MM.1S (cell line): ENCODE data around the gene MCOLN2.

ENCODE experiments used
- DNase-seq: peaks from one replicate; pipeline ENCODE4 v3.0.0-alpha.2; 2015
- H2AFZ ChIP-seq: fragments of 300-600 bp; sonication (generic); 2 replicates; pipeline ENCODE4 v1.6.0; 2016; ENCODE audit warnings: antibody characterized with exemption, low read length
- H3F3A ChIP-seq: fragments of 300-600 bp; sonication (generic); 2 replicates; pipeline ENCODE4 v1.6.1; 2016; ENCODE audit warnings: mild to moderate bottlenecking, antibody characterized with exemption, low read length, moderate library complexity, mixed read lengths; ENCODE audit not compliant: insufficient read depth
- H3K27ac ChIP-seq: fragments of 300-600 bp; sonication (generic); 2 replicates; pipeline ENCODE4 v1.5.1; 2016; ENCODE audit warnings: mild to moderate bottlenecking, low read length
- H3K27me3 ChIP-seq: fragments of 300-600 bp; sonication (generic); replicated peaks from 2 replicates; pipeline ENCODE4 v1.6.0; 2016; ENCODE audit warnings: low read length; ENCODE audit not compliant: insufficient read depth
- H3K36me3 ChIP-seq: fragments of 300-600 bp; sonication (generic); replicated peaks from 2 replicates; pipeline ENCODE4 v1.6.1; 2016; ENCODE audit warnings: mild to moderate bottlenecking, low read length, mixed read lengths; ENCODE audit not compliant: insufficient read depth
- H3K4me1 ChIP-seq: fragments of 300-600 bp; sonication (generic); 2 replicates; pipeline ENCODE4 v1.6.1; 2016; ENCODE audit warnings: low read length, mixed read lengths
- H3K4me2 ChIP-seq: fragments of 300-600 bp; sonication (generic); 2 replicates; pipeline ENCODE4 v1.6.0; 2016; ENCODE audit warnings: low read depth, low read length
- H3K4me3 ChIP-seq: fragments of 300-600 bp; sonication (generic); 2 replicates; pipeline ENCODE4 v1.5.1; 2016; ENCODE audit warnings: low read length, mixed read lengths
- H3K79me2 ChIP-seq: fragments of 300-600 bp; sonication (generic); 2 replicates; pipeline ENCODE4 v1.6.1; 2016; ENCODE audit warnings: mixed run types, low read length, mixed read lengths
- H3K9ac ChIP-seq: fragments of 300-600 bp; sonication (generic); 2 replicates; pipeline ENCODE4 v1.6.1; 2016; ENCODE audit warnings: low read length, mixed read lengths
- H3K9me2 ChIP-seq: fragments of 300-600 bp; sonication (generic); replicated peaks from 2 replicates; pipeline ENCODE4 v1.6.1; 2016; ENCODE audit warnings: mild to moderate bottlenecking, low read length, mixed read lengths; ENCODE audit not compliant: insufficient read depth
- H3K9me3 ChIP-seq: fragments of 300-600 bp; sonication (generic); replicated peaks from 2 replicates; pipeline ENCODE4 v1.6.1; 2016; ENCODE audit warnings: mild to moderate bottlenecking, low read length, mixed read lengths; ENCODE audit not compliant: insufficient read depth
- H4K20me1 ChIP-seq: fragments of 300-600 bp; sonication (generic); 2 replicates; pipeline ENCODE4 v1.6.1; 2016; ENCODE audit warnings: mild to moderate bottlenecking, low read length, moderate library complexity, mixed read lengths; ENCODE audit not compliant: insufficient read depth
- EZH2 ChIP-seq: fragments of 300-600 bp; sonication (generic); optimal IDR thresholded peaks from 2 replicates; pipeline ENCODE3; 2017; ENCODE audit warnings: low read depth, mild to moderate bottlenecking, antibody characterized with exemption, low read length, mixed read lengths
- EZH2phosphoT487 ChIP-seq: fragments of 300-600 bp; sonication (generic); IDR thresholded peaks from 2 replicates; pipeline ENCODE4 v1.6.1; 2018; ENCODE audit warnings: antibody characterized with exemption, low read length
- TF ChIP-seq, protein P1 (sequence below): fragments of 300-600 bp; sonication (generic); IDR thresholded peaks from 2 replicates; pipeline ENCODE4 v1.5.1; 2016; ENCODE audit warnings: antibody characterized with exemption, low read length, mixed read lengths

Gene MCOLN2

DNA sequence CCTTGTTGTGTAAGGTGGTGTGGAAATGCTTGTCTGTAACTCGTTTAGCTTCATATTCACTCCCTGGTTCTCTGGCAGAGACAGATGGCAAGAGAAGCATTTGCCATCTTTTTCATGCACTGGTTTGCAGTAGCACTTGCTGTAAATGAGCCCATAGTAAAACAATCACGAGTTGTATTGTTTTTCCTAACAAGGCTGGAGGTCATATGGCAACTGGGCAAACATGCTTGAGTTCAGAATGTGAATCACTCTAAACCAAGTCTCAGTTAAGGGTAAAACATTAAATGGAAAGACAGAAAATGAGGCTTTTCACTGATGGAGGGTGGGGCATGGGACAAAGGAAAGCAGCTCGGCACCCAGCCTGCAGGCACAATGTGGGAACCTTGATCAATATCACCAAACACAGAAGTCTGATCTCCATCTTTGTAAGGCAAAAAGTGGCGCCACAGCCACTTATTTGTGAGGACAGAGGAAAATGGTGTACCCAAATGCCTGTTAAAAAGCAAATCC is 77.4 kb downstream of the MCOLN2 start:
- no peaks in the 10 kb centered on the region for H3K36me3 ChIP-seq
- H3K27ac ChIP-seq, result no peak overlapping the region
- TF ChIP-seq EZH2phosphoT487 (no peak), EZH2 (no peak)
- TF ChIP-seq, protein P1, sequence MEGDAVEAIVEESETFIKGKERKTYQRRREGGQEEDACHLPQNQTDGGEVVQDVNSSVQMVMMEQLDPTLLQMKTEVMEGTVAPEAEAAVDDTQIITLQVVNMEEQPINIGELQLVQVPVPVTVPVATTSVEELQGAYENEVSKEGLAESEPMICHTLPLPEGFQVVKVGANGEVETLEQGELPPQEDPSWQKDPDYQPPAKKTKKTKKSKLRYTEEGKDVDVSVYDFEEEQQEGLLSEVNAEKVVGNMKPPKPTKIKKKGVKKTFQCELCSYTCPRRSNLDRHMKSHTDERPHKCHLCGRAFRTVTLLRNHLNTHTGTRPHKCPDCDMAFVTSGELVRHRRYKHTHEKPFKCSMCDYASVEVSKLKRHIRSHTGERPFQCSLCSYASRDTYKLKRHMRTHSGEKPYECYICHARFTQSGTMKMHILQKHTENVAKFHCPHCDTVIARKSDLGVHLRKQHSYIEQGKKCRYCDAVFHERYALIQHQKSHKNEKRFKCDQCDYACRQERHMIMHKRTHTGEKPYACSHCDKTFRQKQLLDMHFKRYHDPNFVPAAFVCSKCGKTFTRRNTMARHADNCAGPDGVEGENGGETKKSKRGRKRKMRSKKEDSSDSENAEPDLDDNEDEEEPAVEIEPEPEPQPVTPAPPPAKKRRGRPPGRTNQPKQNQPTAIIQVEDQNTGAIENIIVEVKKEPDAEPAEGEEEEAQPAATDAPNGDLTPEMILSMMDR, result no peak
- no peaks in the 10 kb centered on the region for H3K27me3 ChIP-seq
- H3K9me3 ChIP-seq, result no peaks in the 10 kb centered on the region
- no peak for DNase-seq
- no peaks in the 10 kb centered on the region for H3K4me1 ChIP-seq
- no peak overlapping the region for H3K9ac ChIP-seq
- H3K4me3 ChIP-seq, result no peak overlapping the region
- H3K9me2 ChIP-seq, result no peaks in the 10 kb centered on the region
- no peak overlapping the region for H3K4me2 ChIP-seq
- H3K79me2 ChIP-seq, result no peaks in the 10 kb centered on the region
- H3F3A ChIP-seq, result no peaks in the 10 kb centered on the region
- no peaks in the 10 kb centered on the region for H4K20me1 ChIP-seq
- no peak overlapping the region for H2AFZ ChIP-seq

DNA sequence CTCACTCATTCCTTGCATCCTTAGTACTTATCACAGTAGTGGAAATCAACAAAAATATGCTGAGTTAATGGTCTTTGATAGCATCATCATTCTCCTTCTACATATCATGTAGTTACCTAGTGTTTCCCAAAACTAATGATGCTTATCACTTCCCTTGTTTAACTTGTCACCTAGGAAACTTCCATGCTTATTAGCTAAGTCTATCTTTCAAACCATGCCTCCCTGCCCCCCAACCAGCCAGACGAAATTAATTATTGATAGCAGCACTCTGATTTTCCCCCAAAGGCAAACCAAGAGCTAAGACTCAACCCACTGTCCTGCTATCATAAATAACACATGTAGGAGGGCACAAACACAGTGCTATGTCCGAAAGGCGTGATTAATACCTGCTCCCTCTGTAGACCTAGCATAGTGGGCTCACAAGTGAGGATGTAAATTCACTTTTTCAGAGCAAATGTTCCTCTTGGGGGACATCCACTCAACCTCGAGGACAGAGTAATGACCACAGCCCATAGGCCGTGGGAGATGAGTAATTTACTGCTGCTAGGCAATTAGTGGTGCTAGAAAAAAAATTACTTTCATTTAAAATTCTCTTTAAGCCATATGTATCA is 78.1 kb downstream of the MCOLN2 start:
- no peak overlapping the region for H3K4me3 ChIP-seq
- no peaks in the 10 kb centered on the region for H3K79me2 ChIP-seq
- H3K9me2 ChIP-seq, result no peaks in the 10 kb centered on the region
- no peaks in the 10 kb centered on the region for H3K4me1 ChIP-seq
- no peaks in the 10 kb centered on the region for H4K20me1 ChIP-seq
- no peak overlapping the region for H3K27ac ChIP-seq
- H3K36me3 ChIP-seq, result no peaks in the 10 kb centered on the region
- no peaks in the 10 kb centered on the region for H3K27me3 ChIP-seq
- H3K4me2 ChIP-seq, result no peak overlapping the region
- no peaks in the 10 kb centered on the region for H3K9me3 ChIP-seq
- no peaks in the 10 kb centered on the region for H3F3A ChIP-seq
- no peak overlapping the region for H2AFZ ChIP-seq
- no peak for DNase-seq
- no peak overlapping the region for H3K9ac ChIP-seq
- TF ChIP-seq, protein P1, result no peak
- TF ChIP-seq EZH2phosphoT487 (no peak), EZH2 (no peak)

DNA sequence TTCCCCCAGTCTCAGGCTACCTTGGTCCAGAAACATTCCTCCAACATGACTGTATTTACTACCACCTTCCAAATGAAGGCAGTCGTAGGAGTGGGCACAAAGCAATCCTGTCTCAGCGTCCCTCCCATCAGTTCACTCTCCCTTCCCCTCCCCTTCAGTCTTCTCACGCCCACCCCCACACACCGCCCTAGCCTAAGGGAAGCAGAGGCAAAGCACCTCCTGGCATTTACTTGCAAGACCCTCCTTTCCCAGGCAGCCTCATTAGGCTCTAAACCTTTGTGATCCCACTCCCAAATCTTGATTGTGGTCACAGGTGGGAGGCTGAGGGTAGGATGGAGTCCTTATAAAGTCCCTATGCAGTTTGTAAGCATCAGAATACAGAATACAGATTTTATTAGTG is 80.0 kb downstream of the MCOLN2 start:
- Histone ChIP-seq H4K20me1 (no peaks in the 10 kb centered on the region), H3K9me2 (no peaks in the 10 kb centered on the region), H3K4me3 (no peak overlapping the region), H3K27ac (no peak overlapping the region), H3K4me1 (no peaks in the 10 kb centered on the region), H3K27me3 (no peaks in the 10 kb centered on the region), H3K79me2 (no peaks in the 10 kb centered on the region), H3F3A (no peaks in the 10 kb centered on the region), H3K9ac (no peak overlapping the region), H3K4me2 (no peak overlapping the region), H3K9me3 (no peaks in the 10 kb centered on the region), H3K36me3 (no peaks in the 10 kb centered on the region), H2AFZ (no peak overlapping the region)
- TF ChIP-seq EZH2, result no peak
- DNase-seq, result no peak

DNA sequence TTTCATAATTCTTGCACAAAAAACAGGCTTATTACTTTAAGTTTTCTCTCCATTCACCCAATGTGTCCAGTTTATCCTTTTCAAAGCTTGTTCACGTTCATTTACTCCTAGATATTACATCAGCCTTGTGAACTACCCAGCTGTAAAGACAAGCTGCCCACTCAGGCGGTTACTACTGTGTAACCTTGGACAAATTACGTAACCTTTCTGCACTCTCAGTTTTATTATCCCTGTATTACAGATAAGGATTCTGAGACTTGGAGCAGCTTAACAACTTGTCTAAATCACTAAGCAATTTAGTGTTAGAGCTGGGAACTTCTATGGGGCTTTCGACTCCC is 83.4 kb downstream of the MCOLN2 start:
- TF ChIP-seq, protein P1, result no peak
- TF ChIP-seq EZH2 (no peak), EZH2phosphoT487 (no peak)
- H3K27me3 ChIP-seq, result no peaks in the 10 kb centered on the region

More for the DNA sequence above, 83.4 kb downstream of the MCOLN2 start:
- Histone ChIP-seq H3K9me2 (no peaks in the 10 kb centered on the region), H3K27ac (no peak overlapping the region), H3K4me3 (no peak overlapping the region), H3K36me3 (no peaks in the 10 kb centered on the region), H3K9ac (no peak overlapping the region), H3K79me2 (no peaks in the 10 kb centered on the region), H3K4me2 (no peak overlapping the region), H2AFZ (no peak overlapping the region), H3K9me3 (no peaks in the 10 kb centered on the region), H3K4me1 (no peaks in the 10 kb centered on the region), H3F3A (no peaks in the 10 kb centered on the region), H4K20me1 (no peaks in the 10 kb centered on the region)
- no peak for DNase-seq
